ENCODE measurements around the gene WWC1.

GRCh38 chr5:168332042-168332441 is 40.6 kb downstream of the WWC1 start:
- no peak for TF ChIP-seq EZH2phosphoT487 (IDR thresholded peaks at IDR 0.05; ENCODE audit: borderline replicate concordance, low read depth, low read length)
- TF ChIP-seq CTCF (conservative IDR thresholded peaks at IDR 0.05; ENCODE audit: low read length), result no peak
